HG02759 (cell line): ENCODE measurements around the gene C2CD4C.
"Not testable (repeated sequence)": the region's sequence is repeated elsewhere in the genome, so short reads cannot be mapped to it uniquely, and the experiment has no call there.

Experiments used
- ATAC-seq: cut with Tn5 transposase; IDR thresholded peaks from one replicate; pipeline ENCODE4 v1.9.1; 2021; ENCODE audit warnings: mild to moderate bottlenecking, moderate library complexity; ENCODE audit not compliant: unreplicated experiment

Gene C2CD4C

GRCh38 chr19:369256-369655, 39.7 kb downstream of the C2CD4C start:
- no peak for ATAC-seq

- ATAC-seq, result no peak
Observed at GRCh38 chr19:368630-369024, 40.3 kb downstream of the C2CD4C start.

DNA sequence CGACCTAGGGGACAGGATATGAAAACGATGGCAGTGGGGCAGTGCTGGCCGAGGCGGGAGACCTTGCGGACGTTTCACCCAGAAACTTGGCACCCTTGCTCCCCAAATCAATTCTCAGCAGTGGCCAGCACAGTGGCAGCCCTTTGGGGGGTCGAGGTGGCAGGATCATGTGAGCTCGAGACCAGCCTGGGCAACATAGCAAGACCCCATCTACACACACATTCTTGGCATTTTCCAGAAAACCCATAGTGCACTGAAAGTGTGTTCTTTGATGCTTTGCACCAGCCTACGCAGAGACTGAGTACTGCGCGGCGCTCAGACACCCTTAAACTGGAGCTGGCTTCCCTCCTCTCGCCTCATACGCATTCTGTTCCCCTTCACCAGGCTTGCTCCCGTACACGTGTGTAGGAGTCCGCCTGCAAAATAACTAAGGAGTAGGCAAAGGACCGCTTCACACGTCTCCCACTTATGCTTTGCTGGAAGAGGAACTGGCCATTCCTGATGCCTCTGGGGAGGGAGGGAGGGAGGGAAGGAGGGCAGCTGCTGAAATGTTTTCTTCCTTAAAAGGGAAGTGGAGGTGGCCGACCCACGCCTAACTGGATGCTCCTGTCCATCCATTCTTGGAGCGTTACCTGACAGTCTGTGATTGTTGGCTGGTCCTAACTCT, 40.9 kb downstream of the C2CD4C start:
- no peak for ATAC-seq

DNA sequence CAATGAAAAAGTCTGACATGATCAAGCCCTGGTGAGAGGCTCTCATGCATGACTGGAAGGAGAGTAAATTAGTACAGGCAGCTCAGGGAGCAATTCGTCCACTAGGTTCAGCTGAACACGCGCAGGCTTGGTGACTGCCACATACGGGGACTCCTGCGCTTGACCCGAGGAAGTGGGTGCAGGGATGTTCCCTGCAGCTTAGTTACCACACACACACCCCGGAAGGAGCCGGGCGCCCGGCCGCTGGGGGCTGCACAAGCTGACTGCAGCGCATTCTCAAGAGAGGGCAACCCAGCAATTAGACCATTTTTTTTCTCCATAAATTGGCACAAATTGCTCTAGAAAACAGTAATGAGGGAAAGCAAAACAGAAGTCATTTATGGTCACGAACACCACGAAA, 41.4 kb downstream of the C2CD4C start:
- ATAC-seq, result no peak

DNA sequence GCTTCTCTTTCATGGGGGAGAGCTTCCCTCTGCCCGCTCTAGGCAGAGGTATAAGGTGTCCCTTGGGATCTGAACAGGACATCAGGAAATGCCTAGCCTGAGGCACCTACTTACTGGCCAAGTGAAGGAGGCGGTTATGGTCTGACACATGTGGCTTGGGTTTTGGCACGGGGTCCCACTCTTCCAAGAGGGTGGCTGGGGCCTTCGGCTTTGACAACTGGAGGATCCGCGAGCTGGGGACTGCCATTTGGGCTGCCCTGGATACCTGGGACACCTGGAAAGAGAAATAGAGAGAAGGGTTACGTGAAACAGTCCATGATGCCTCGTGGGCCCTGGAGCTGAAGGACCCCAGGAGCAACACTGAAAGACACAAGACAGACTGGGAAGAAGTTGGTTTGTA, 42.0 kb downstream of the C2CD4C start:
- ATAC-seq, result no peak

GRCh38 chr19:366205-366783, 42.7 kb downstream of the C2CD4C start:
- ATAC-seq, result no peak

- no peak for ATAC-seq
Observed at GRCh38 chr19:364496-365287, 44.3 kb downstream of the C2CD4C start.

DNA sequence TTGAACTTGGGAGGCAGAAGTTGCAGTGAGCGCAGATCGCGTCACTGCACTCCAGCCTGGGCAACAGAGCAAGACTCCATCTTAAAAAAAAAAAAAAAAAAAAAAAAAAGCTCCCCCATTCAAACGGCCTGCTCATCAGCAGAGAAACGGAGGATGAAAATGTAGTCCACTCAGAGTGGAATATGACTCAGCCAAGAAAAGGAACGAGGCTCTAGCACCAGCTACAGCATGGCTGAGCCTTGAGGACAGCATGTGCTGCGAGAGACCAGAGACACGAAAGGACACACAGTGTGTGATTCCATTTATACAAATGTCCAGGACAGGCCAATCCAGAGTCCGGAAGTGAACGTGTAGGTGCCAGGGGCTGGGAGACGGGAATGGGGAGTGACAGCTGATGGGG, 46.3 kb downstream of the C2CD4C start:
- ATAC-seq, result no peak

DNA sequence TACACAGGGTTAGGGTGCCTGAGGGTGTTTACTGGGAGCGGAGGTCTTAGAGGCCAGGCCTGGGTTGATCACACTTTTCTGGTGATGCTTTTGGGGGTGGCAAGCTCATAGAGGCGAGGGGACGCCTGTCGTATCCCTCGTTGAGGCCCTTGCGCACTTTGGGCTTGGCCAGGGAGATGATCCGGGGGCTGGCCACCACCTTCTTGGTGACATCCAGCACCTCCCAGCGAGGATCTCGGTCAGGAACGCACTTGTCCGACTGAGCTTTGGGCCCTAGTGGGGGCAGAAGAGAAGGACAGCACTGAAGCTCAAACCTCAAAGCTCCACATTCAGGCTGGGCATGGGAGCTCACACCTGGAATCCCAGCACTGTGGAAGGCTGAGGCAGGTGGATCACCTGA, 46.8 kb downstream of the C2CD4C start:
- no peak for ATAC-seq

DNA sequence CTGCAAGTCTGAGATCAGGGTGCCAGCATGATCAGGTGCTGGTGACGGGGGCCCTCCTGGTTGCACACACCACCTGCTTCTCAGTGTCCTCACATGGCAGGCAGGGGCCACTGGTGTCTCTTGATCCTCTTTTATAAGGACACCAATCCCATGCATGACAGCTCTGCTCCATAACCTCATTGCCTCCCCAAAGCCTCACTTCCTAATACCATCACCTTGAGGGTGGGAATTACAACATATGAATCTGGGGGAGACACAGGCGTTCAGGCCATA, 49.4 kb downstream of the C2CD4C start:
- ATAC-seq, result no peak

DNA sequence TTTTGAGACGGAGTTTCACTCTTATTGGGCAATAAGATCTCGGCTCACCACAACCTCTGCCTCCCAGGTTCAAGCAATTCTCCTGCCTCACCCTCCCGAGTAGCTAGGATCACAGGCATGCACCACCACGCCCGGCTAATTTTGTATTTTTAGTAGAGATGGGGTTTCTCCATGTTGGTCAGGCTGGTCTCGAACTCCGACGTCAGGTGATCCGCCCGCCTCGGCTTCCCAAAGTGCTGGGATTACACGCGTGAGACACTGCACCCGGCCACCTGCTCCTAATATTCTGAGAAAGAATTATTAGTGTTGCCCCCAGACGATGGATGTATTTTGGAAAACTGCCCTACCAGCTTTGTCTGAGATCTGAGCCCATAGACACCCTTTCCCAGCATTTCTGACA, 53.4 kb downstream of the C2CD4C start:
- ATAC-seq, result not testable (repeated sequence)
